Measurements from ENCODE around the gene EXOC1. TPM values are rescaled to one million over a fixed set of nuclear protein-coding genes. Genes with fewer than 3 reads are reported as not detected.

Gene EXOC1, protein sequence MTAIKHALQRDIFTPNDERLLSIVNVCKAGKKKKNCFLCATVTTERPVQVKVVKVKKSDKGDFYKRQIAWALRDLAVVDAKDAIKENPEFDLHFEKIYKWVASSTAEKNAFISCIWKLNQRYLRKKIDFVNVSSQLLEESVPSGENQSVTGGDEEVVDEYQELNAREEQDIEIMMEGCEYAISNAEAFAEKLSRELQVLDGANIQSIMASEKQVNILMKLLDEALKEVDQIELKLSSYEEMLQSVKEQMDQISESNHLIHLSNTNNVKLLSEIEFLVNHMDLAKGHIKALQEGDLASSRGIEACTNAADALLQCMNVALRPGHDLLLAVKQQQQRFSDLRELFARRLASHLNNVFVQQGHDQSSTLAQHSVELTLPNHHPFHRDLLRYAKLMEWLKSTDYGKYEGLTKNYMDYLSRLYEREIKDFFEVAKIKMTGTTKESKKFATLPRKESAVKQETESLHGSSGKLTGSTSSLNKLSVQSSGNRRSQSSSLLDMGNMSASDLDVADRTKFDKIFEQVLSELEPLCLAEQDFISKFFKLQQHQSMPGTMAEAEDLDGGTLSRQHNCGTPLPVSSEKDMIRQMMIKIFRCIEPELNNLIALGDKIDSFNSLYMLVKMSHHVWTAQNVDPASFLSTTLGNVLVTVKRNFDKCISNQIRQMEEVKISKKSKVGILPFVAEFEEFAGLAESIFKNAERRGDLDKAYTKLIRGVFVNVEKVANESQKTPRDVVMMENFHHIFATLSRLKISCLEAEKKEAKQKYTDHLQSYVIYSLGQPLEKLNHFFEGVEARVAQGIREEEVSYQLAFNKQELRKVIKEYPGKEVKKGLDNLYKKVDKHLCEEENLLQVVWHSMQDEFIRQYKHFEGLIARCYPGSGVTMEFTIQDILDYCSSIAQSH
- total RNA-seq (2021), result 12.0 and 14.6 TPM in 2 replicates
- Bru-seq, nascent RNA, result percentile 63 among the genes with signal in this experiment
- percentile 62 among the genes with signal in this experiment for BruChase-seq, experiment 1, labeled RNA remaining after a 2-hour chase
- BruChase-seq, experiment 2, labeled RNA remaining after a 6-hour chase, result percentile 54 among the genes with signal in this experiment
- long read RNA-seq, partial matches to known transcripts, result 1 of 23 reads
- long read RNA-seq, other reads (novel, unspliced or antisense), result 18 of 23 reads

DNA sequence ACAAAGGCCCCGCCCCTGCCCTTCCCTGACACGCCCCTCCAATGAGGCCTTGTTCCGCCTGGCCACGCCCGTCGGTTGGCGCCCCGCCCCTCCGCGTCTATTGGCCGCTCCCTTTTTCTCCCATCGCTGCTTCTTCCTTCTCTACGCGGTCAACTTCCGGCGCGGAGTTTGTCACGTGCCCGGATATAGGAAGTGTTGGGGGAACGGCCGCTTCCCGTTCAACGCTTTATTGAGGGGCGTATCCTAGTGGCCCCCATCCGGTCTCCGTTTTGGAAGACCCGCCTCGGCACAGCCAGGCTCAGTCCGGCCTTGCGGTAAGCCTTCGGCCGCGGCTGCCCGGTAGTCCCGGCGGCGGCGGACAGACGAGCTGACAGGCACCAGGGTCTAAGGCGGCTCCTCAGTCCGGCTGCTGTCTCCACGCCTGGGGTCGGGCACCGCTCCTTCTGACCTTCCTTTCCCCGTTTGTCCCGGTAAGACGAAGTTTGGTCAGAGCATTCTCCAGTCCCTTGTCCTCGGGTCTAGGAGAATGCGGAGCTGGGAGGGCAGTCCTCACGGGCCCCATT, at the start of gene EXOC1:
TSS of gene EXOC1 (plus strand) at position 165 of the 563 bp plus-strand sequence. CDS start 4,676 bp downstream, outside the sequence.
- CTCF ChIA-PET, result no interaction called here
- peak; percentile 93 for DNase-seq (ENCODE audit: low spot score)
- POLR2A ChIA-PET (ENCODE audit: low non-redundant PET), result no interaction called here

DNA sequence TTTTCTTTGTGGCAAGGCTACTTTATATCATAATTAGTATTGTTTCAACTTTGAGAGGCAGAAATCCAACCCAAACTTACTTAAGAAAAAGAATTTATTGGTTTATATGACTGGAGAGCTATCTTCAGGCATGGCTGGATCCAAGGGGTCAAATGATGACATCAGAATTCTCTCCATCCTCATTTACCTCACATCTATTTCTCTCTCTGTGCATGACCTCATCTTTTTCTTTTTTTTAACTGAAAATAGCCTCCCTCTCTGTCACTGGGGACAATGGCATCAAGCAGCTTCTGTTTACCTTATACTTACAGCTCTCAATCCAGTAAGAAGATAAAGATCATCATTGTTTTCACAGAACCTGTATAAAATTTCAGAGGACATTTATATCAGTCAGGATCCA, 45.9 kb upstream of the EXOC1 start:
- no peak for TF ChIP-seq EZH2 (IDR thresholded peaks at IDR 0.05; ENCODE audit: borderline replicate concordance, low read depth, low read length, poor library complexity, severe bottlenecking)
- TF ChIP-seq, protein P1, sequence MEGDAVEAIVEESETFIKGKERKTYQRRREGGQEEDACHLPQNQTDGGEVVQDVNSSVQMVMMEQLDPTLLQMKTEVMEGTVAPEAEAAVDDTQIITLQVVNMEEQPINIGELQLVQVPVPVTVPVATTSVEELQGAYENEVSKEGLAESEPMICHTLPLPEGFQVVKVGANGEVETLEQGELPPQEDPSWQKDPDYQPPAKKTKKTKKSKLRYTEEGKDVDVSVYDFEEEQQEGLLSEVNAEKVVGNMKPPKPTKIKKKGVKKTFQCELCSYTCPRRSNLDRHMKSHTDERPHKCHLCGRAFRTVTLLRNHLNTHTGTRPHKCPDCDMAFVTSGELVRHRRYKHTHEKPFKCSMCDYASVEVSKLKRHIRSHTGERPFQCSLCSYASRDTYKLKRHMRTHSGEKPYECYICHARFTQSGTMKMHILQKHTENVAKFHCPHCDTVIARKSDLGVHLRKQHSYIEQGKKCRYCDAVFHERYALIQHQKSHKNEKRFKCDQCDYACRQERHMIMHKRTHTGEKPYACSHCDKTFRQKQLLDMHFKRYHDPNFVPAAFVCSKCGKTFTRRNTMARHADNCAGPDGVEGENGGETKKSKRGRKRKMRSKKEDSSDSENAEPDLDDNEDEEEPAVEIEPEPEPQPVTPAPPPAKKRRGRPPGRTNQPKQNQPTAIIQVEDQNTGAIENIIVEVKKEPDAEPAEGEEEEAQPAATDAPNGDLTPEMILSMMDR (conservative IDR thresholded peaks at IDR 0.05; ENCODE audit: low read depth, low read length), result no peak
- no peaks in the 10 kb centered on the region for H3K27me3 ChIP-seq (replicated peaks; ENCODE audit: insufficient read depth, low read depth, low read length, poor library complexity)
- ChIA-PET POLR2A (ENCODE audit: low non-redundant PET) (no interaction called here), CTCF (no interaction called here)
- intact Hi-C loops (cut with micrococcal nuclease; ENCODE audit: unreplicated experiment), result no loop called here
- H3K27ac ChIP-seq (ENCODE audit: low read depth, low read length, poor library complexity, severe bottlenecking), result no peak overlapping the region
- DNase-seq (ENCODE audit: low spot score), result no peak
- H3K36me3 ChIP-seq (ENCODE audit: insufficient read depth, low read length, poor library complexity, severe bottlenecking), result no peaks in the 10 kb centered on the region
- BruUV-seq (replicated peaks), result no TSS peak
- H3K9me3 ChIP-seq (ENCODE audit: low read depth, low read length, poor library complexity, severe bottlenecking), result no peaks in the 10 kb centered on the region
- H3K4me3 ChIP-seq (ENCODE audit: low read depth, low read length, poor library complexity, severe bottlenecking), result no peak overlapping the region
- H3K4me1 ChIP-seq (ENCODE audit: insufficient read depth, low read length, poor library complexity, severe bottlenecking), result no peaks in the 10 kb centered on the region

More for the DNA sequence above, at the start of gene EXOC1:
- intact Hi-C loops (cut with micrococcal nuclease; ENCODE audit: unreplicated experiment), result no loop called here
- H3K9me3 ChIP-seq (ENCODE audit: low read depth, low read length, poor library complexity, severe bottlenecking), result no peaks in the 10 kb centered on the region
- BruUV-seq (replicated peaks), result no TSS peak
- H3K27me3 ChIP-seq (replicated peaks; ENCODE audit: insufficient read depth, low read depth, low read length, poor library complexity), result no peaks in the 10 kb centered on the region
- no peaks in the 10 kb centered on the region for H3K4me1 ChIP-seq (ENCODE audit: insufficient read depth, low read length, poor library complexity, severe bottlenecking)
- TF ChIP-seq, protein P1 (conservative IDR thresholded peaks at IDR 0.05; ENCODE audit: low read depth, low read length), result no peak
- TF ChIP-seq EZH2 (IDR thresholded peaks at IDR 0.05; ENCODE audit: borderline replicate concordance, low read depth, low read length, poor library complexity, severe bottlenecking), result no peak
- peak within 1 kb of the TSS; percentile 85 for H3K4me3 ChIP-seq (ENCODE audit: low read depth, low read length, poor library complexity, severe bottlenecking)
- peak within 1 kb of the TSS; percentile 71 for H3K27ac ChIP-seq (ENCODE audit: low read depth, low read length, poor library complexity, severe bottlenecking)
- no peaks in the 10 kb centered on the region for H3K36me3 ChIP-seq (ENCODE audit: insufficient read depth, low read length, poor library complexity, severe bottlenecking)

DNA sequence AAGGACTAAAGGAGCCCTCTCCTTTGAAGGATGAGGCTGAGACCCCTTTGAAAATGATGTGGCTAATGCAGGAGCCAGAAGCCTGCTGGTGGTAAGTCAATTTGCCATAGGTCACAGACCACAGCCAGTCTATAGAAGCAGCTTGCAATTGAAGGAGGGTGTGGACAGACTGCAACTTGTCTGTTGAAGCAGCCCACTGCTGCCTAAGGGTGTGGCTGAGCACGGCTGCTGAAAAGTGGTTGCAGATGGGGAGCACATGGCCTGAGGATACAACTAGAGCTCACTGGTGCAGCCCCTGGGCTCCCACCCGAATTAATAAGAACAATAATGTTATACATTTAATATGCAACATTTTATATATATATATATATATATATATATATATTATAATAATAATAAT, 45.3 kb upstream of the EXOC1 start:
- ChIA-PET CTCF (no interaction called here), POLR2A (ENCODE audit: low non-redundant PET) (no interaction called here)
- Histone ChIP-seq H3K4me1 (ENCODE audit: insufficient read depth, low read length, poor library complexity, severe bottlenecking) (no peaks in the 10 kb centered on the region), H3K36me3 (ENCODE audit: insufficient read depth, low read length, poor library complexity, severe bottlenecking) (no peaks in the 10 kb centered on the region), H3K27me3 (replicated peaks; ENCODE audit: insufficient read depth, low read depth, low read length, poor library complexity) (no peaks in the 10 kb centered on the region), H3K27ac (ENCODE audit: low read depth, low read length, poor library complexity, severe bottlenecking) (no peak overlapping the region), H3K4me3 (ENCODE audit: low read depth, low read length, poor library complexity, severe bottlenecking) (no peak overlapping the region), H3K9me3 (ENCODE audit: low read depth, low read length, poor library complexity, severe bottlenecking) (no peaks in the 10 kb centered on the region)
- no TSS peak for BruUV-seq (replicated peaks)
- no peak for DNase-seq (ENCODE audit: low spot score)
- TF ChIP-seq EZH2 (IDR thresholded peaks at IDR 0.05; ENCODE audit: borderline replicate concordance, low read depth, low read length, poor library complexity, severe bottlenecking), result no peak
- TF ChIP-seq, protein P1 (conservative IDR thresholded peaks at IDR 0.05; ENCODE audit: low read depth, low read length), result no peak
- intact Hi-C loops (cut with micrococcal nuclease; ENCODE audit: unreplicated experiment), result no loop called here

Data from A673 (cell line).